PC-3 (cell line): ENCODE results near the gene MPP2.

Experiments
- CTCF ChIP-seq: fragments of 300-600 bp; sonication (generic); conservative IDR thresholded peaks from 2 replicates; pipeline ENCODE4 v1.5.1; 2017; ENCODE audit warnings: antibody characterized with exemption, low read depth, mild to moderate bottlenecking, low read length
- EZH2 ChIP-seq: fragments of 300-600 bp; sonication (generic); IDR thresholded peaks from one replicate; pipeline ENCODE4 v1.6.1; 2017; ENCODE audit warnings: antibody characterized with exemption, mild to moderate bottlenecking, low read length; ENCODE audit not compliant: unreplicated experiment
- EZH2phosphoT487 ChIP-seq: fragments of 300-600 bp; sonication (generic); IDR thresholded peaks from 2 replicates; pipeline ENCODE4 v1.6.1; 2018; ENCODE audit warnings: mild to moderate bottlenecking, antibody characterized with exemption, low read length, borderline replicate concordance

GRCh38 chr17:43854498-43854897 is 52.8 kb downstream of the MPP2 start:
- no peak for TF ChIP-seq CTCF
- TF ChIP-seq EZH2: no peak
- TF ChIP-seq EZH2phosphoT487: no peak
